Caco-2 (cell line): Measurements from ENCODE around the gene SRXN1. TPM values are rescaled to one million over a fixed set of nuclear protein-coding genes. Genes with fewer than 3 reads are reported as not detected.

Experiments used
- BruUV-seq: library from RNA; stranded (reverse); fragments of 400-500 nt; replicated peaks from 2 replicates; lab custom pipeline; 2021; lab: Mats Ljungman, UMichigan
- CTCF ChIA-PET: fragments of 300-600 bp; sonication (Branson Sonifier 250); formaldehyde crosslinking; loops from one replicate; lab custom pipeline; 2022; ENCODE audit warnings: antibody characterized with exemption; lab: Charles Lee
- POLR2A ChIA-PET: fragments of 300-600 bp; sonication (Branson Sonifier 250); formaldehyde crosslinking; loops from one replicate; lab custom pipeline; 2022; ENCODE audit warnings: antibody characterized with exemption; lab: Charles Lee
- DNase-seq, 2 experiments: peaks; one replicate each; pipeline versions ENCODE4 v3.0.0 to v3.0.0-alpha.2; 2020 to 2022
- H3K27me3 ChIP-seq: replicated peaks from 2 replicates; pipeline ENCODE4 v1.6.0; 2011; ENCODE audit warnings: low read length; ENCODE audit not compliant: control insufficient read depth, insufficient read depth
- H3K36me3 ChIP-seq: 2 replicates; pipeline ENCODE4 v1.5.1; 2011; ENCODE audit warnings: low read length; ENCODE audit not compliant: control insufficient read depth, insufficient read depth
- H3K4me1 ChIP-seq: fragments of 250-450 bp; sonication (Bioruptor Pico); 2 replicates; pipeline ENCODE4 v1.5.1; 2020; ENCODE audit warnings: mild to moderate bottlenecking
- H3K4me3 ChIP-seq: 2 replicates; pipeline ENCODE4 v1.5.1; 2011; ENCODE audit warnings: low read depth, mild to moderate bottlenecking, control low read depth, low read length
- H3K9me3 ChIP-seq: fragments of 250-450 bp; sonication (Bioruptor Pico); 2 replicates; pipeline ENCODE4 v1.5.1; 2020; ENCODE audit warnings: mild to moderate bottlenecking, moderate library complexity
- H3K27ac Mint-ChIP-seq: one replicate; pipeline ENCODE4 v1.8.0; 2022; ENCODE audit warnings: mixed read lengths; ENCODE audit not compliant: unreplicated experiment
- H3K27me3 Mint-ChIP-seq: one replicate; pipeline ENCODE4 v1.8.0; 2022; ENCODE audit warnings: mixed read lengths; ENCODE audit not compliant: insufficient read depth, unreplicated experiment
- H3K36me3 Mint-ChIP-seq: one replicate; pipeline ENCODE4 v1.8.0; 2022; ENCODE audit warnings: mild to moderate bottlenecking, mixed read lengths; ENCODE audit not compliant: insufficient read depth, unreplicated experiment
- H3K4me1 Mint-ChIP-seq: one replicate; pipeline ENCODE4 v1.8.0; 2022; ENCODE audit warnings: low read depth, mixed read lengths; ENCODE audit not compliant: unreplicated experiment
- H3K4me3 Mint-ChIP-seq: one replicate; pipeline ENCODE4 v1.8.0; 2022; ENCODE audit warnings: mild to moderate bottlenecking, moderate library complexity, mixed read lengths; ENCODE audit not compliant: unreplicated experiment
- H3K9me3 Mint-ChIP-seq: one replicate; pipeline ENCODE4 v1.8.0; 2022; ENCODE audit warnings: mixed read lengths; ENCODE audit not compliant: unreplicated experiment
- CTCF ChIP-seq, 2 experiments: fragments of 200-600 bp in 1 of 2; IDR thresholded peaks; 1 replicate in 1 of 2; 2 replicates in 1 of 2; pipeline versions ENCODE4 v1.5.1 to v1.8.0; 2011 to 2022; ENCODE audit warnings: antibody characterized with exemption in 1 of 2, control low read depth in 1 of 2, inconsistent platforms in 1 of 2, low read depth in 1 of 2, low read length in 1 of 2, mild to moderate bottlenecking in 1 of 2, moderate library complexity in 1 of 2; ENCODE audit not compliant: insufficient read depth in 1 of 2, severe bottlenecking in 1 of 2, unreplicated experiment in 1 of 2
- intact Hi-C: fragments of 100-400 bp; cut with micrococcal nuclease; formaldehyde crosslinking; loops from one replicate; pipeline ENCODE4 v1.10.0; 2022; ENCODE audit not compliant: unreplicated experiment
- total RNA-seq: library from RNA; stranded (reverse); gene quantifications from 2 replicates; pipeline ENCODE4 v1.2.3, GENCODE V29; 2022

Gene SRXN1
- total RNA-seq, 1 experiment from 2014 or later = 33.7 TPM

GRCh38 chr20:699342-699741, 46.3 kb upstream of the SRXN1 start:
- Histone ChIP-seq H3K4me3 (no peak overlapping the region), H3K9me3 (no peaks in the 10 kb centered on the region), H3K4me1 (no peaks in the 10 kb centered on the region), H3K27me3 (no peaks in the 10 kb centered on the region; the same call in 1 of the 2 replicates), H3K36me3 (no peaks in the 10 kb centered on the region)
- no peaks in the 10 kb centered on the region for H3K4me1 Mint-ChIP-seq
- H3K36me3 Mint-ChIP-seq = no peaks in the 10 kb centered on the region
- intact Hi-C loops = no loop called here
- no TSS peak for BruUV-seq
- CTCF ChIA-PET = no interaction called here
- H3K27ac Mint-ChIP-seq = no peak overlapping the region
- DNase-seq = peak in 1 of 2 experiments; percentile 11
- no peaks in the 10 kb centered on the region for H3K9me3 Mint-ChIP-seq
- POLR2A ChIA-PET = no interaction called here
- H3K27me3 Mint-ChIP-seq = peaks cover 18% of the 10 kb centered on the region
- TF ChIP-seq CTCF (IDR thresholded peaks at IDR 0.05; ENCODE audit: insufficient read depth in 1 of 2, low read depth in 1 of 2, low read length in 1 of 2, severe bottlenecking in 1 of 2, unreplicated experiment in 1 of 2) = no peak
- H3K4me3 Mint-ChIP-seq = no peak overlapping the region

GRCh38 chr20:698276-698675, 45.3 kb upstream of the SRXN1 start:
- BruUV-seq = no TSS peak
- no peak for DNase-seq
- peaks cover 19% of the 10 kb centered on the region for H3K27me3 Mint-ChIP-seq
- no peaks in the 10 kb centered on the region for H3K36me3 ChIP-seq
- no peak for TF ChIP-seq CTCF (IDR thresholded peaks at IDR 0.05; ENCODE audit: insufficient read depth in 1 of 2, low read depth in 1 of 2, low read length in 1 of 2, severe bottlenecking in 1 of 2, unreplicated experiment in 1 of 2)
- intact Hi-C loops = no loop called here
- ChIA-PET POLR2A (no interaction called here), CTCF (no interaction called here)
- no peaks in the 10 kb centered on the region; the same call in 1 of the 2 replicates for H3K27me3 ChIP-seq
- no peaks in the 10 kb centered on the region for H3K4me1 Mint-ChIP-seq
- H3K4me3 ChIP-seq = no peak overlapping the region
- H3K36me3 Mint-ChIP-seq = no peaks in the 10 kb centered on the region
- H3K4me3 Mint-ChIP-seq = no peak overlapping the region
- no peak overlapping the region for H3K27ac Mint-ChIP-seq
- H3K9me3 Mint-ChIP-seq = no peaks in the 10 kb centered on the region
- no peaks in the 10 kb centered on the region for H3K4me1 ChIP-seq
- no peaks in the 10 kb centered on the region for H3K9me3 ChIP-seq

GRCh38 chr20:697826-698225, 44.8 kb upstream of the SRXN1 start:
- H3K27ac Mint-ChIP-seq = no peak overlapping the region

More at GRCh38 chr20:697826-698225, 44.8 kb upstream of the SRXN1 start:
- DNase-seq = peak in 1 of 2 experiments; percentile 13
- Histone ChIP-seq H3K4me3 (no peak overlapping the region), H3K4me1 (no peaks in the 10 kb centered on the region), H3K27me3 (no peaks in the 10 kb centered on the region; the same call in 1 of the 2 replicates), H3K36me3 (no peaks in the 10 kb centered on the region), H3K9me3 (no peaks in the 10 kb centered on the region)
- no peak for TF ChIP-seq CTCF (IDR thresholded peaks at IDR 0.05; ENCODE audit: insufficient read depth in 1 of 2, low read depth in 1 of 2, low read length in 1 of 2, severe bottlenecking in 1 of 2, unreplicated experiment in 1 of 2)
- no TSS peak for BruUV-seq
- no peaks in the 10 kb centered on the region for H3K4me1 Mint-ChIP-seq
- H3K9me3 Mint-ChIP-seq = no peaks in the 10 kb centered on the region
- H3K36me3 Mint-ChIP-seq = no peaks in the 10 kb centered on the region
- ChIA-PET POLR2A (no interaction called here), CTCF (no interaction called here)
- peaks cover 20% of the 10 kb centered on the region for H3K27me3 Mint-ChIP-seq
- intact Hi-C loops = no loop called here
- no peak overlapping the region for H3K4me3 Mint-ChIP-seq
